ENCODE results near the gene ERO1B. TPM values are rescaled to one million over a fixed set of nuclear protein-coding genes. Genes with fewer than 3 reads are reported as not detected.

ERO1B gene
- polyA plus RNA-seq, 1 donor from 2014 or later: 2.7 TPM

DNA sequence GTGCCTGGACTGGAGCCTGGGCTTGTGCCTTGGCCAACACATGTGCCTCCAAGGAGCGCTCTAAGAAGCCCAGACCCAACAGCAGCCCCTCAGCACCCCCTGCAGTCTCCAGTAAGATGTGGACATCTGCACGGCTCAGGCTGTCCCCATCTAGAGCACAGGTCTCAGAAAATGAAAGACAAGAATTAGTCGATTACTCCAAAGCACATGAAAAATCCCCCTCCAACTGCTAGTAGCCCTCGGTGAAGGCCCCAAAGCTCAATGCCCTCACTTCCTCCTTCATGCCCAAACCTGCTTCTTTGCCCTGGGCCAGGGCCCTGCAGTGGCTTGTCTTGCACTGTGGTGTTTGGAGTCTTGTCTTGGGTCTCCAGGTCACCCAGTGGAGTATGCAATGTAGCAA is 21.9 kb upstream of the ERO1B start:
- H3K9ac ChIP-seq (ENCODE audit: low read length): no peak overlapping the region
- H3K27me3 ChIP-seq (ENCODE audit: insufficient read depth, low read depth, low read length): no peaks in the 10 kb centered on the region
- no peak overlapping the region for H3K27ac ChIP-seq (ENCODE audit: low read length)
- H3K9me3 ChIP-seq (ENCODE audit: low read length): no peaks in the 10 kb centered on the region
- H3K4me3 ChIP-seq (ENCODE audit: low read length): no peak overlapping the region
- no peak for TF ChIP-seq EP300 (conservative IDR thresholded peaks at IDR 0.05; ENCODE audit: poor library complexity, severe bottlenecking)
- no peak for TF ChIP-seq RAD21 (conservative IDR thresholded peaks at IDR 0.05)
- TF ChIP-seq MXI1 (conservative IDR thresholded peaks at IDR 0.05; ENCODE audit: poor library complexity, severe bottlenecking): no peak
- TF ChIP-seq, protein P1, sequence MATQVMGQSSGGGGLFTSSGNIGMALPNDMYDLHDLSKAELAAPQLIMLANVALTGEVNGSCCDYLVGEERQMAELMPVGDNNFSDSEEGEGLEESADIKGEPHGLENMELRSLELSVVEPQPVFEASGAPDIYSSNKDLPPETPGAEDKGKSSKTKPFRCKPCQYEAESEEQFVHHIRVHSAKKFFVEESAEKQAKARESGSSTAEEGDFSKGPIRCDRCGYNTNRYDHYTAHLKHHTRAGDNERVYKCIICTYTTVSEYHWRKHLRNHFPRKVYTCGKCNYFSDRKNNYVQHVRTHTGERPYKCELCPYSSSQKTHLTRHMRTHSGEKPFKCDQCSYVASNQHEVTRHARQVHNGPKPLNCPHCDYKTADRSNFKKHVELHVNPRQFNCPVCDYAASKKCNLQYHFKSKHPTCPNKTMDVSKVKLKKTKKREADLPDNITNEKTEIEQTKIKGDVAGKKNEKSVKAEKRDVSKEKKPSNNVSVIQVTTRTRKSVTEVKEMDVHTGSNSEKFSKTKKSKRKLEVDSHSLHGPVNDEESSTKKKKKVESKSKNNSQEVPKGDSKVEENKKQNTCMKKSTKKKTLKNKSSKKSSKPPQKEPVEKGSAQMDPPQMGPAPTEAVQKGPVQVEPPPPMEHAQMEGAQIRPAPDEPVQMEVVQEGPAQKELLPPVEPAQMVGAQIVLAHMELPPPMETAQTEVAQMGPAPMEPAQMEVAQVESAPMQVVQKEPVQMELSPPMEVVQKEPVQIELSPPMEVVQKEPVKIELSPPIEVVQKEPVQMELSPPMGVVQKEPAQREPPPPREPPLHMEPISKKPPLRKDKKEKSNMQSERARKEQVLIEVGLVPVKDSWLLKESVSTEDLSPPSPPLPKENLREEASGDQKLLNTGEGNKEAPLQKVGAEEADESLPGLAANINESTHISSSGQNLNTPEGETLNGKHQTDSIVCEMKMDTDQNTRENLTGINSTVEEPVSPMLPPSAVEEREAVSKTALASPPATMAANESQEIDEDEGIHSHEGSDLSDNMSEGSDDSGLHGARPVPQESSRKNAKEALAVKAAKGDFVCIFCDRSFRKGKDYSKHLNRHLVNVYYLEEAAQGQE (IDR thresholded peaks at IDR 0.05; ENCODE audit: borderline replicate concordance): no peak
- TF ChIP-seq SMC3 (conservative IDR thresholded peaks at IDR 0.05; ENCODE audit: poor library complexity): no peak
- TF ChIP-seq, protein P2, sequence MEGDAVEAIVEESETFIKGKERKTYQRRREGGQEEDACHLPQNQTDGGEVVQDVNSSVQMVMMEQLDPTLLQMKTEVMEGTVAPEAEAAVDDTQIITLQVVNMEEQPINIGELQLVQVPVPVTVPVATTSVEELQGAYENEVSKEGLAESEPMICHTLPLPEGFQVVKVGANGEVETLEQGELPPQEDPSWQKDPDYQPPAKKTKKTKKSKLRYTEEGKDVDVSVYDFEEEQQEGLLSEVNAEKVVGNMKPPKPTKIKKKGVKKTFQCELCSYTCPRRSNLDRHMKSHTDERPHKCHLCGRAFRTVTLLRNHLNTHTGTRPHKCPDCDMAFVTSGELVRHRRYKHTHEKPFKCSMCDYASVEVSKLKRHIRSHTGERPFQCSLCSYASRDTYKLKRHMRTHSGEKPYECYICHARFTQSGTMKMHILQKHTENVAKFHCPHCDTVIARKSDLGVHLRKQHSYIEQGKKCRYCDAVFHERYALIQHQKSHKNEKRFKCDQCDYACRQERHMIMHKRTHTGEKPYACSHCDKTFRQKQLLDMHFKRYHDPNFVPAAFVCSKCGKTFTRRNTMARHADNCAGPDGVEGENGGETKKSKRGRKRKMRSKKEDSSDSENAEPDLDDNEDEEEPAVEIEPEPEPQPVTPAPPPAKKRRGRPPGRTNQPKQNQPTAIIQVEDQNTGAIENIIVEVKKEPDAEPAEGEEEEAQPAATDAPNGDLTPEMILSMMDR (IDR thresholded peaks at IDR 0.05; ENCODE audit: poor library complexity, severe bottlenecking): no peak
- no peak for TF ChIP-seq TAF1 (IDR thresholded peaks at IDR 0.05; ENCODE audit: low read depth)
- no peak for TF ChIP-seq EZH2 (IDR thresholded peaks at IDR 0.05; ENCODE audit: borderline replicate concordance, insufficient read depth, low read length, poor library complexity, severe bottlenecking)
- no peak for TF ChIP-seq POLR2AphosphoS5 (IDR thresholded peaks at IDR 0.05)
- no peaks in the 10 kb centered on the region for H3K36me3 ChIP-seq (ENCODE audit: insufficient read depth, low read length)
- no peaks in the 10 kb centered on the region for H4K20me1 ChIP-seq (ENCODE audit: insufficient read depth)
- H3K4me2 ChIP-seq (ENCODE audit: low read length): no peak overlapping the region
- no peak overlapping the region for H2AFZ ChIP-seq (ENCODE audit: low read depth, low read length)
- H3K79me2 ChIP-seq (replicated peaks; ENCODE audit: insufficient read depth, low read length): no peaks in the 10 kb centered on the region
- no peaks in the 10 kb centered on the region for H3F3A ChIP-seq (ENCODE audit: insufficient read depth, low read length, poor library complexity, severe bottlenecking)
- no peaks in the 10 kb centered on the region for H3K9me2 ChIP-seq (ENCODE audit: insufficient read depth, low read length)

DNA sequence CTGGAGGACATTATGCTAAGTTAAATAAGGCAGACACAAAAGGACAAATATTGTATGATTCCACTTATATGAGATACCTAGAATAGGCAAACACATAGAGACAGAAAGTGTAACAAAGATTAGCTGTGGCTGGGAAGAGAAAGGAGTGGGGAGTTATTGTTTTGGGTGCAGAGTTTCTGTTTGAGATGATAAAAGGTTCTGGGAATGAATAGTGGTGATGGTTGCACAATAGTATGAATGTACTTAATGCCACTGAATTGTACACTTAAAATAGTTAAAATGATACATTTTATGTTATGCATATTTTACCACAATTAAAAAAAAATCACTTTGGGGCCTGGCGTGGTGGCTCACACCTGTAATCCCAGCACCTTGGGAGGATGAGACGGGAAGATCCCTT is 21.2 kb upstream of the ERO1B start:
- Histone ChIP-seq H3K9me3 (ENCODE audit: low read length) (no peaks in the 10 kb centered on the region), H3K27me3 (ENCODE audit: insufficient read depth, low read depth, low read length) (no peaks in the 10 kb centered on the region), H3K9ac (ENCODE audit: low read length) (no peak overlapping the region), H3K9me2 (ENCODE audit: insufficient read depth, low read length) (no peaks in the 10 kb centered on the region), H3K4me3 (ENCODE audit: low read length) (no peak overlapping the region), H3F3A (ENCODE audit: insufficient read depth, low read length, poor library complexity, severe bottlenecking) (no peaks in the 10 kb centered on the region), H3K79me2 (replicated peaks; ENCODE audit: insufficient read depth, low read length) (no peaks in the 10 kb centered on the region), H3K4me2 (ENCODE audit: low read length) (no peak overlapping the region), H3K36me3 (ENCODE audit: insufficient read depth, low read length) (no peaks in the 10 kb centered on the region), H2AFZ (ENCODE audit: low read depth, low read length) (no peak overlapping the region), H3K27ac (ENCODE audit: low read length) (no peak overlapping the region), H4K20me1 (ENCODE audit: insufficient read depth) (no peaks in the 10 kb centered on the region)
- TF ChIP-seq RAD21 (conservative IDR thresholded peaks at IDR 0.05) (no peak), MXI1 (conservative IDR thresholded peaks at IDR 0.05; ENCODE audit: poor library complexity, severe bottlenecking) (no peak), SMC3 (conservative IDR thresholded peaks at IDR 0.05; ENCODE audit: poor library complexity) (no peak), TAF1 (IDR thresholded peaks at IDR 0.05; ENCODE audit: low read depth) (no peak), EP300 (conservative IDR thresholded peaks at IDR 0.05; ENCODE audit: poor library complexity, severe bottlenecking) (no peak), POLR2AphosphoS5 (IDR thresholded peaks at IDR 0.05) (no peak), EZH2 (IDR thresholded peaks at IDR 0.05; ENCODE audit: borderline replicate concordance, insufficient read depth, low read length, poor library complexity, severe bottlenecking) (no peak)
- TF ChIP-seq, protein P2 (IDR thresholded peaks at IDR 0.05; ENCODE audit: poor library complexity, severe bottlenecking): no peak
- TF ChIP-seq, protein P1 (IDR thresholded peaks at IDR 0.05; ENCODE audit: borderline replicate concordance): no peak

Measured in neural cell (in vitro differentiated cells).